AG04449 (cell line): ENCODE results near the gene TTC29.

ENCODE experiments used
- CTCF ChIA-PET: fragments of 350-600 bp; formaldehyde crosslinking; extraction: SDS; loops from one replicate; lab custom pipeline; 2021; ENCODE audit warnings: antibody characterized with exemption; lab: Yijun Ruan, JAX
- POLR2A ChIA-PET: fragments of 400-600, 350-600 bp; formaldehyde crosslinking; extraction: SDS; loops from one replicate; lab custom pipeline; 2020; ENCODE audit warnings: antibody characterized with exemption, inconsistent platforms; lab: Yijun Ruan, JAX
- DNase-seq: peaks from one replicate; pipeline ENCODE4 v3.0.0-alpha.2; 2010; ENCODE audit warnings: low read depth, low spot score
- H3K4me3 ChIP-seq: 2 replicates; pipeline ENCODE4 v1.5.1; 2011; ENCODE audit warnings: low read depth, mild to moderate bottlenecking, control low read depth, low read length
- TF ChIP-seq, protein P1 (sequence below): IDR thresholded peaks from one replicate; pipeline ENCODE4 v1.5.1; 2011; ENCODE audit warnings: mild to moderate bottlenecking, moderate library complexity, low read length, control low read depth, inconsistent platforms; ENCODE audit not compliant: insufficient read depth; ENCODE audit errors: missing control alignments

Gene TTC29

DNA sequence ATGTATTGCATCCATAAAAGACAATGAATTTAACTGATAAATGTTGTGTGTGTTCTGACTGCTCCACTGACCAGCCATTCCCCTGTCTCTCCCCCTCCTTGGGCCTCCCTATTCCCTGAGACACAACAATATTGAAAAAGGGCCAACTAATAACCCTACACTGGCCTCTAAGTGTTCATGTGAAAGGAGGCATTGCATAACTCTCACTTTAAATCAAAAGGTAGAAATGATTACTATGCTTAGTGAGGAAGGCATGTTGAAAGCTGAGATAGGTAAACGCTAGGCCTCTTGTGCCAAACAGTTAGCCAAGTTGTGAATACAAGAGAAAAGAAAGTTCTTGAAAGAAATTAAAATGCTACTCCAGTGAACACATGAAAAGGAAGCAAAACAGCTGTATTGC lies 154.2 kb downstream of the TTC29 start:
- no peak for DNase-seq
- TF ChIP-seq, protein P1, sequence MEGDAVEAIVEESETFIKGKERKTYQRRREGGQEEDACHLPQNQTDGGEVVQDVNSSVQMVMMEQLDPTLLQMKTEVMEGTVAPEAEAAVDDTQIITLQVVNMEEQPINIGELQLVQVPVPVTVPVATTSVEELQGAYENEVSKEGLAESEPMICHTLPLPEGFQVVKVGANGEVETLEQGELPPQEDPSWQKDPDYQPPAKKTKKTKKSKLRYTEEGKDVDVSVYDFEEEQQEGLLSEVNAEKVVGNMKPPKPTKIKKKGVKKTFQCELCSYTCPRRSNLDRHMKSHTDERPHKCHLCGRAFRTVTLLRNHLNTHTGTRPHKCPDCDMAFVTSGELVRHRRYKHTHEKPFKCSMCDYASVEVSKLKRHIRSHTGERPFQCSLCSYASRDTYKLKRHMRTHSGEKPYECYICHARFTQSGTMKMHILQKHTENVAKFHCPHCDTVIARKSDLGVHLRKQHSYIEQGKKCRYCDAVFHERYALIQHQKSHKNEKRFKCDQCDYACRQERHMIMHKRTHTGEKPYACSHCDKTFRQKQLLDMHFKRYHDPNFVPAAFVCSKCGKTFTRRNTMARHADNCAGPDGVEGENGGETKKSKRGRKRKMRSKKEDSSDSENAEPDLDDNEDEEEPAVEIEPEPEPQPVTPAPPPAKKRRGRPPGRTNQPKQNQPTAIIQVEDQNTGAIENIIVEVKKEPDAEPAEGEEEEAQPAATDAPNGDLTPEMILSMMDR: no peak
- ChIA-PET POLR2A (no interaction called here), CTCF (no interaction called here)
- H3K4me3 ChIP-seq: no peak overlapping the region

DNA sequence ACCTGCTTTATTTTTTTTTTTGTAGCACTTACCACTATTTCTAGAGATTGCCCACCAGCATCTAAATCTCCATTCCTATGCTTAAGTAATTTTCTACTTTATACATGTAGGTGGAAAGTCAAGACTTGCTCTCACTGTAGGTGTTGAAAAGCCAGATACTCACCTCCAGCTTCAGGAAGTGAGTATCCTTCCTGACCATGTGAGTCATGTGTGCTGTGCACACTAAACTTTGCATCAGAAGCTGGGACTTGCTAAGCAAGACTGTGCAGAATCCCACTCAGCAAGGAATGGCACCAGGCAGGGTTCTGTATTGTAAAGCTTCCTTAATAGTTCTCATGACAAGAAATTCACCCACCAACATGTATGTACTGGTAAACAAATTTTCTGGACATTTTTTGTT lies 155.1 kb downstream of the TTC29 start:
- TF ChIP-seq, protein P1: no peak
- H3K4me3 ChIP-seq: no peak overlapping the region
- CTCF ChIA-PET: no interaction called here
- POLR2A ChIA-PET: no interaction called here
- DNase-seq: no peak

DNA sequence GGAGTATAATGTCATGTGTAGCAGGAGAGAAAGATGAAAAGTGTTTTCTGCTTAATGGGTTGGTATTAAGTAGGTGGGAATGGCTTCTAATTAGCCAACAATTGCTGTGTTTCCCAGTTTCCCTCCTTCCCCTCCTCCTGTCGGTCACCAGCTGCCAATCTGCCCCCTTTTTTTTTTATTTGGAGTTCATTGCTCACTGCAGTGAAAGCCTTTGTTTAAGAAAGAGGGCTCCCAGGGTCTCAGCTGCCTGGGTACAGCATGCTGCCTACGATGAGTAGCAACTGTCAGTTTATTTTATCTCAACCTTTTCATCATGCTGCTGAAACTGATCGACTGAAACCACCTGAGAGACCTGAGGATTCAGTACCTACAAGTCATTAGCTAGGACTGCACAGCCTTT lies 157.9 kb downstream of the TTC29 start:
- ChIA-PET CTCF (no interaction called here), POLR2A (no interaction called here)
- TF ChIP-seq, protein P1: no peak
- DNase-seq: no peak
- H3K4me3 ChIP-seq: no peak overlapping the region

DNA sequence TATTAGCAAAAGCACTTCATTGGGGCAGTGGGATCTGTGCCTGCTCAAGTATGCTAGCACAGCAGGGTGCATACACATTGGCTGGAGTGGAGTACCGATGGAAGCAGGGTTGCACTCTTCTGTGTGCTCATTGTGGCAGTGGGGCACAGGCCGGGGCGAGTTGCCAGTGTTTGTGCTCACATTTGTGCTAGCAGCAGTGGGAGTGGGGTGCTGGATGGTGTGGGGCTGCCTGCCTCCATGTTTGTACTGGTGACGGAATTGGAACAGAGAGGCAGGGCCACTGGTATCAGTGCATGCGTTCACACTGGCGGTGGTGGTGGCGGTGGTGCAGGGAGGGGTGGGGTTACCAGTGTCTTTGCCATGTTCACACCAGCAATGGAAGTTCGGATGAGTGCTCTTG lies 169.0 kb downstream of the TTC29 start:
- H3K4me3 ChIP-seq: no peak overlapping the region
- POLR2A ChIA-PET: no interaction called here
- CTCF ChIA-PET: no interaction called here
- DNase-seq: no peak
- TF ChIP-seq, protein P1: no peak

DNA sequence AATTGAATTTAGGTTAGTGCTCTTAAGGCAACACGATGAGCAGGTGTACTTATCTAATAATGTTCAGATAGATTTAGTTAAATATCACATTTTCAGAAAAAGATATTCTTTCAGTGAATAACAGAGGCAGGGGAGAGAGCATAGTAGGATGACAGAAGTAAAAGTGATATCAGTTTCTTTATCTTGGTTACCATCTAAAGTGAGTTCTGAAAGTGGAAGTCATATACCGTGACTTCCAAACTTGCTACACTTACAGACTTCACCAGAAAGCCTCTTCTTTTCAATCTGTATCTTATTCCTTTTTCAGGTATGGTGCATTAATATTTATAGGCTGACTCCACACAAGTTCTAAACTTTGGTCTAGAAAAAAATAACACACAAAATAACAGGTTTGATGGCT lies 182.1 kb downstream of the TTC29 start:
- DNase-seq: no peak
- TF ChIP-seq, protein P1: no peak
- POLR2A ChIA-PET: no interaction called here

DNA sequence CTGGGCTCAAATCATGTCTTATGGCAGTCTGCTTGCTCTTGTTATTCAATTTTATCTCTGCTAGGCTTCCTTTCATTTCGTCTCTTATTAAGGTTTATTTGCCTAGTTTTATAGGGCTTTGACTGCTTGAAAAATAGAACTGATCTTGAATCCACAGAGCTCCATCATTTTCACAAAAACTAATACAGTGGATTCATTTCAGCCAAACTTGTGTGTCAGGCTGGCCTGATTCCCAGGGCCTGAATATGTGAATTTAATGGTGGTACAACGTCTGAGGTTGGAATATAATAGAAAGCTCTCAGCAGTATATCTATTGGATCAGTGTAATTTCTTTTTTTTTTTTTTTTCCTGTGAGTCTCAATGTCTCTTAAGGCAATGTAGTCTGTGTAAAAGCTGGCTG lies 183.6 kb downstream of the TTC29 start:
- no peak overlapping the region for H3K4me3 ChIP-seq
- no peak for DNase-seq
- TF ChIP-seq, protein P1: no peak
- ChIA-PET POLR2A (no interaction called here), CTCF (no interaction called here)

More for the DNA sequence above, 182.1 kb downstream of the TTC29 start:
- no peak overlapping the region for H3K4me3 ChIP-seq
- CTCF ChIA-PET: no interaction called here
